DMS53 treated with DMSO at 0.1 percent for 48 hours (cell line): ENCODE results near the gene RAI1.
"Not testable (repeated sequence)": the region's sequence is repeated elsewhere in the genome, so short reads cannot be mapped to it uniquely, and the experiment has no call there.

ENCODE experiments used
- DNase-seq: peaks from one replicate; lab custom pipeline; 2025; ENCODE audit not compliant: unreplicated experiment; lab: John Stamatoyannopoulos, UW

Gene RAI1

DNA sequence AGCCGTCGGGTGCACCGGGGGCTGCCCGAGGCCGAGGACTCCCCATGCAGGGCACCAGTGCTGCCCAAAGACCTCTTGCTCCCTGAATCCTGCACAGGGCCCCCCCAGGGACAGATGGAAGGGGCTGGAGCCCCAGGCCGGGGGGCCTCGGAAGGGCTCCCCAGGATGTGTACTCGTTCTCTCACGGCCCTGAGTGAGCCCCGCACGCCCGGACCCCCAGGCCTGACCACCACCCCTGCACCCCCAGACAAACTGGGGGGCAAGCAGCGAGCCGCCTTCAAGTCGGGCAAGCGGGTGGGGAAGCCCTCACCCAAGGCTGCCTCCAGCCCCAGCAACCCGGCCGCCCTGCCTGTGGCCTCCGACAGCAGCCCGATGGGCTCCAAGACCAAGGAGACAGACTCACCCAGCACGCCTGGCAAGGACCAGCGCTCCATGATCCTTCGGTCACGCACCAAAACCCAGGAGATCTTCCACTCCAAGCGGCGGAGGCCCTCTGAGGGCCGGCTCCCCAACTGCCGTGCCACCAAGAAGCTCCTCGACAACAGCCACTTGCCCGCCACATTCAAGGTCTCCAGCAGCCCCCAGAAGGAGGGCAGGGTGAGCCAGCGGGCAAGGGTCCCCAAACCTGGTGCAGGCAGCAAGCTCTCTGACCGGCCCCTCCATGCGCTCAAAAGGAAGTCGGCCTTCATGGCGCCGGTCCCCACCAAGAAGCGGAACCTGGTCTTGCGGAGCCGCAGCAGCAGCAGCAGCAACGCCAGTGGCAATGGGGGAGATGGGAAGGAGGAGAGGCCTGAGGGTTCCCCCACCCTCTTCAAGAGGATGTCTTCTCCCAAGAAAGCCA is 114.9 kb downstream of the RAI1 start:
- no peak for DNase-seq

- DNase-seq, result no peak
These were observed 115.5 kb downstream of the RAI1 start for GRCh38 chr17:17796787-17797061.

DNA sequence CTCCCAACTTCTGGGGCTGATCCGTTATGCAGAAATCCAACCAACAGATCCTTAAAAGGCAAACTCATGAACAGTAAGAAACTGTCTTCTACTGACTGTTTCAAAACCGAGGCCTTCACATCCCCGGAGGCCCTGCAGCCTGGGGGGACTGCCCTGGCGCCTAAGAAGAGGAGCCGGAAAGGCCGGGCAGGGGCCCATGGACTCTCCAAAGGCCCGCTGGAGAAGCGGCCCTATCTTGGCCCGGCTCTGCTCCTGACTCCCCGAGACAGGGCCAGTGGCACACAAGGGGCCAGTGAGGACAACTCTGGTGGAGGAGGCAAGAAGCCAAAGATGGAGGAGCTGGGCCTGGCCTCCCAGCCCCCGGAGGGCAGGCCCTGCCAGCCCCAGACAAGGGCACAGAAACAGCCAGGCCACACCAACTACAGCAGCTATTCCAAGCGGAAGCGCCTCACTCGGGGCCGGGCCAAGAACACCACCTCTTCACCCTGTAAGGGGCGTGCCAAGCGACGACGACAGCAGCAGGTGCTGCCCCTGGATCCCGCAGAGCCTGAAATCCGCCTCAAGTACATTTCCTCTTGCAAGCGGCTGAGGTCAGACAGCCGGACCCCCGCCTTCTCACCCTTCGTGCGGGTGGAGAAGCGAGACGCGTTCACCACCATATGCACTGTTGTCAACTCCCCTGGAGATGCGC is 116.0 kb downstream of the RAI1 start:
- no peak for DNase-seq

GRCh38 chr17:17798010-17798556 is 116.8 kb downstream of the RAI1 start:
- no peak for DNase-seq

- no peak for DNase-seq
These were observed 117.5 kb downstream of the RAI1 start for GRCh38 chr17:17798573-17799255.

DNA sequence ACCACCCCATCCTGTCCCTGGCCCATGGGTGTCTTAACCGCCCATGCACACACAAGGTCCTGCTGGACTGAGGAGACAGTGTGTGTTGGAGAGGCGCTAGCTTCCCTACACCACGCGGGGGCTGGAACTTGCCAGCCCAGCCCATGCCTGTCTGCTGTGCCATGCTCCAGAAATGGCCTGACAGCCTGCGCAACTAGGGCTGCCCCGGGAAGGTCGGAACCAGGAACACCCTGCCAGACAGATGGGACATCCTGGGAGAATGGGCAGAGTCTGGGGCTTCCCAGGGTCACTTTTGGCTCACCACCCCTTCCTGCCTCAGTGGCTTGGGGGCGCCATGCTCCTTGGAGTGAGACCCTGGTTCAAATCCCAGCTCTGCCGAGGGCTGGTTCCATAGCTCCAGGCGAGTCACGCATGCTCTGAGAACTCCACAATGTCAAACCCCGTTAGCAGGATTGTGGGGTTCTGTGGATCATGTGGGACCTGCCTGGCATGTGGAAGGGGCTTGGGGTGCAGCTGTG is 119.3 kb downstream of the RAI1 start:
- no peak for DNase-seq

GRCh38 chr17:17801800-17802481 is 120.7 kb downstream of the RAI1 start:
- no peak for DNase-seq

- DNase-seq, result no peak
These were observed 122.7 kb downstream of the RAI1 start for GRCh38 chr17:17804007-17804406.

GRCh38 chr17:17805575-17805974 is 124.3 kb downstream of the RAI1 start:
- DNase-seq, result no peak

DNA sequence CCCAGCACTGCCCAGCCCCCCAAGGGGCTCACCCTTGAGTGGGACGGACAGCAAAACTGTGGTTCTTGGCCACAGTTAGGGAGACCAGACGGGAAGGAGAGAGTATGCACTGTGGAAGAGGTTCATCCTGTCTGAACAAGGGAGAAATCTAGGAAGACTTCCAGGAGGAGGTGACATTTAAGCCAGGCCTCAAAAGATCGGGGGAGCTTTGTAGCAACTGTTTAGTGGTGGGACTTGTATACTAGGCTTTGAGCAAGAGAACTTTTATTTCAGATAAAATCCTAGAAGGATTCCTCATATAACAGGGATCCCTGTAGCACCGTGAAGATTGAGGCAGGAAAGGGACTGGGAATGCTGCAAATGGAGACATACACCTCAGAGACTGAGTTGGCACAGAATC is 124.8 kb downstream of the RAI1 start:
- no peak for DNase-seq

DNA sequence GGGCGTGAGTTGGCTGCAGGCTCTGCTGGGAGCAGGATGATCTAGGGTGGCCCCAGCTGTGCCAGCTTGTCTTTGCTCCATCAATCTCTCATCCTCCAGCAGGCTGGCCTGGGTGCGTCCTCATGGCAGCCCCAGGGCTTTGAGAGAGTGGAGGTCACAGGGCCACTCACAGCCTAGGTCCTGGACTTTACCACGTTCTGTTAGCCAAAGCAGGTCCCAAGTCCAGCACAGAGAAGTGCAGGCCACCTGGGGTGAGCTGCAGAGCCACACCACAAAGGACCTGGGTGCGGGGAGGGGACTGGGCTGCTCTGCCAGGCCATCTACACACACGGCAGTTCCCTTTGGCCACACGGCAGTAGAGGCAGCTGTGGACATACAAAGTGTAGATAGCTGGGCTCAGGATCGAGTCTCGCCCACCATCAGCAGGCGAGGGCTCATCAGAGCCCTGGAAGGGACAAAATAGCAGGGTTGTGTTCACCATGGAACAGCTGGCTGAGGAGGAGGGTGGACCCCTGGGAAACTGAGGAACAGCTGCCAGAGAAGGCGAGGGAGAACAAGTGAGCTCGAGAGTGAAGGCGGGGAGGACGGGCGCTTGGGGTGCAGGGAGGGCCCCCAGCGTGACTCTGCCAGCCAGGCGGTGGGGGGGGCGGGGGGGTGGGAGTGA is 125.5 kb downstream of the RAI1 start:
- no peak for DNase-seq

DNA sequence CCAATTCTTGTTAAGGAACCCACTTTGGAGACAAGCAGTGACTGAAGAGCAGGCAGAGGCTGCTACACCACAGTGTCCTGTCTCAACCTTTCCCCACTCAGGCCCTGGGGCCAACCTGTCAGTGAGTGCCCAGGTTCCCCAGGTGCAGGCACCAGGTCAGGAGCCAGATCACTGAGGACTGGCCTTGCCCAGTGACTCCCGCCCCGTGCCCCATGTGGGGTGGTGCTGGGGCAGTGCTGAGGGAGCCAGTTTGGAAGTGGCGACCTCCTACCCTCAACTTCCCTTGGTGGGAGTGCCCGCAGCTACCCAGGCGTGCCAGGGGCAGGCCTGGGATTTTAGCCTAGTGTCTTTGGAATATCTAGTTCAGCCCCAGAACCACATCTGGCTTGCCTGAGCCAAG is 126.2 kb downstream of the RAI1 start:
- no peak for DNase-seq

- not testable (repeated sequence) for DNase-seq
These were observed 126.9 kb downstream of the RAI1 start for GRCh38 chr17:17808200-17808599.

DNA sequence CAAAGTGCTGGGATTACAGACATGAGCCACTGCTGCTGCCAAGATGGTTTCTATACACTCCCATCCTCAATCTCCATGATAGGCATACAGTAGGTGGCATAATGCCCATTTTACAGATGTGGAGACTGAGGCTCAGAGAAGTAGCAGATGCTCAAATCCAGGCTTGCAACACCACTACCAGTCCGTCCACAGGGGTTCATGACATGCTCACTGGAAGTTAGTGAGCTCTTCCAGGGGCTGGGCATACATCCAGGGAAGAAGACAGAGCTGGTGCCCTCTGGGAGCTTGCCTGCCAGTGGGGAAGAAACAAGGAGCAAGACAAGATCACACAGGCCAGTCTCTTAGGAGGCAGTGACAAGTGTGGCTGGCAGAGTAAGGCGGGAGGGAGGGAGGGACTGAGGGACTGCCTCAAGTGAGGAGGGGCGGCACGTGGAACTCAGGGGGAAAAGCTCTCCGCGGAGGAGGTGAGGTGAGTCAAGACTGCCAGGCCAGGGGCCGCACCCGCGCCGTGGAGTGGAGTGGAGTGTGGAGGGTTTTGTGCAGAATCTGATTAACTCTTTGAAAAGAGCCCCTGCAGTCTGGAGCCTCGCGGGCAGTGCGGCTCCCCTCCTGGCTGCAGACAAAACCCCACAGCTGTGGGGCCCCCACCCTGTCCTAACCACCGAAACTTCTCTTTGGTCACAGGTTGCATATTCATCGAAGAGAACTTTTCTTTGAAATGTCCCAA is 127.6 kb downstream of the RAI1 start:
- no peak for DNase-seq

- no peak for DNase-seq
These were observed 128.3 kb downstream of the RAI1 start for GRCh38 chr17:17809531-17810083.

- no peak for DNase-seq
These were observed 129.0 kb downstream of the RAI1 start for GRCh38 chr17:17810084-17810894.

GRCh38 chr17:17810895-17811248 is 129.6 kb downstream of the RAI1 start:
- DNase-seq, result no peak

- no peak for DNase-seq
These were observed 130.3 kb downstream of the RAI1 start for GRCh38 chr17:17811381-17812210.
